T-helper 1 cell treated with Interleukin-12 subunit alpha and Interleukin-12 subunit beta and Interleukin-4 antibody, amounts not matched to agents 30 μg/mL and 1 μg/mL, for 36 hours (primary cell): Measurements from ENCODE around the gene PRKAG2.

ENCODE experiments used
- H3K27ac Mint-ChIP-seq: one replicate; pipeline ENCODE4 v1.8.0; 2021; ENCODE audit warnings: mild to moderate bottlenecking, mixed read lengths
- H3K27me3 Mint-ChIP-seq: one replicate; pipeline ENCODE4 v1.8.0; 2021; ENCODE audit warnings: low read depth, mixed read lengths
- H3K36me3 Mint-ChIP-seq: one replicate; pipeline ENCODE4 v1.8.0; 2021; ENCODE audit warnings: low read depth, mixed read lengths
- H3K4me1 Mint-ChIP-seq: one replicate; pipeline ENCODE4 v1.8.0; 2021; ENCODE audit warnings: low read depth, mixed read lengths
- H3K4me3 Mint-ChIP-seq: one replicate; pipeline ENCODE4 v1.8.0; 2021; ENCODE audit warnings: mild to moderate bottlenecking, moderate library complexity, mixed read lengths
- H3K9me3 Mint-ChIP-seq: one replicate; pipeline ENCODE4 v1.8.0; 2021; ENCODE audit warnings: mixed read lengths

PRKAG2 gene

GRCh38 chr7:151779678-151780077 is 97.2 kb downstream of the PRKAG2 start:
- Mint-ChIP-seq H3K27ac (no peak overlapping the region), H3K36me3 (no peaks in the 10 kb centered on the region), H3K4me3 (no peak overlapping the region), H3K9me3 (no peaks in the 10 kb centered on the region), H3K4me1 (peaks cover 3% of the 10 kb centered on the region), H3K27me3 (peaks cover 4% of the 10 kb centered on the region)

GRCh38 chr7:151779255-151779654 is 97.7 kb downstream of the PRKAG2 start:
- Mint-ChIP-seq H3K27ac (no peak overlapping the region), H3K4me1 (peaks cover 3% of the 10 kb centered on the region), H3K4me3 (no peak overlapping the region), H3K9me3 (no peaks in the 10 kb centered on the region), H3K27me3 (peaks cover 4% of the 10 kb centered on the region), H3K36me3 (no peaks in the 10 kb centered on the region)

- no peak overlapping the region for H3K27ac Mint-ChIP-seq
- H3K36me3 Mint-ChIP-seq = no peaks in the 10 kb centered on the region
- no peak overlapping the region for H3K4me3 Mint-ChIP-seq
- H3K27me3 Mint-ChIP-seq = peaks cover 4% of the 10 kb centered on the region
- no peaks in the 10 kb centered on the region for H3K9me3 Mint-ChIP-seq
- H3K4me1 Mint-ChIP-seq = peaks cover 3% of the 10 kb centered on the region
Observed at GRCh38 chr7:151777908-151778670, 98.8 kb downstream of the PRKAG2 start.

- peaks cover 5% of the 10 kb centered on the region for H3K27me3 Mint-ChIP-seq
- H3K9me3 Mint-ChIP-seq = no peaks in the 10 kb centered on the region
- no peak overlapping the region for H3K27ac Mint-ChIP-seq
- no peaks in the 10 kb centered on the region for H3K36me3 Mint-ChIP-seq
- no peaks in the 10 kb centered on the region for H3K4me1 Mint-ChIP-seq
- no peak overlapping the region for H3K4me3 Mint-ChIP-seq
Observed at GRCh38 chr7:151777495-151777880, 99.4 kb downstream of the PRKAG2 start.

GRCh38 chr7:151776876-151777494 is 99.9 kb downstream of the PRKAG2 start:
- no peaks in the 10 kb centered on the region for H3K4me1 Mint-ChIP-seq
- no peaks in the 10 kb centered on the region for H3K36me3 Mint-ChIP-seq
- no peaks in the 10 kb centered on the region for H3K9me3 Mint-ChIP-seq
- peaks cover 6% of the 10 kb centered on the region for H3K27me3 Mint-ChIP-seq
- no peak overlapping the region for H3K27ac Mint-ChIP-seq
- H3K4me3 Mint-ChIP-seq = no peak overlapping the region

GRCh38 chr7:151776446-151776845 is 100.5 kb downstream of the PRKAG2 start:
- peaks cover 6% of the 10 kb centered on the region for H3K27me3 Mint-ChIP-seq
- no peaks in the 10 kb centered on the region for H3K36me3 Mint-ChIP-seq
- H3K27ac Mint-ChIP-seq = no peak overlapping the region
- H3K4me3 Mint-ChIP-seq = no peak overlapping the region
- H3K4me1 Mint-ChIP-seq = peaks cover 1% of the 10 kb centered on the region
- H3K9me3 Mint-ChIP-seq = no peaks in the 10 kb centered on the region

GRCh38 chr7:151775547-151776443 is 101.1 kb downstream of the PRKAG2 start:
- no peaks in the 10 kb centered on the region for H3K9me3 Mint-ChIP-seq
- H3K36me3 Mint-ChIP-seq = no peaks in the 10 kb centered on the region
- no peak overlapping the region for H3K27ac Mint-ChIP-seq
- peaks cover 1% of the 10 kb centered on the region for H3K4me1 Mint-ChIP-seq
- H3K27me3 Mint-ChIP-seq = peaks cover 6% of the 10 kb centered on the region
- no peak overlapping the region for H3K4me3 Mint-ChIP-seq

GRCh38 chr7:151774951-151775350 is 102.0 kb downstream of the PRKAG2 start:
- peaks cover 6% of the 10 kb centered on the region for H3K4me1 Mint-ChIP-seq
- H3K9me3 Mint-ChIP-seq = no peaks in the 10 kb centered on the region
- H3K4me3 Mint-ChIP-seq = no peak overlapping the region
- no peak overlapping the region for H3K27ac Mint-ChIP-seq
- peaks cover 6% of the 10 kb centered on the region for H3K27me3 Mint-ChIP-seq
- H3K36me3 Mint-ChIP-seq = no peaks in the 10 kb centered on the region

- Mint-ChIP-seq H3K4me3 (no peak overlapping the region), H3K27me3 (peaks cover 6% of the 10 kb centered on the region), H3K36me3 (no peaks in the 10 kb centered on the region), H3K4me1 (peaks cover 14% of the 10 kb centered on the region), H3K27ac (no peak overlapping the region), H3K9me3 (no peaks in the 10 kb centered on the region)
Observed at GRCh38 chr7:151773797-151774196, 103.1 kb downstream of the PRKAG2 start.

- H3K4me3 Mint-ChIP-seq = no peak overlapping the region
- H3K36me3 Mint-ChIP-seq = no peaks in the 10 kb centered on the region
Observed at GRCh38 chr7:151770232-151770631, 106.7 kb downstream of the PRKAG2 start.

GRCh38 chr7:151769188-151769821 is 107.6 kb downstream of the PRKAG2 start:
- peaks cover 10% of the 10 kb centered on the region for H3K9me3 Mint-ChIP-seq
- H3K27me3 Mint-ChIP-seq = peaks cover 6% of the 10 kb centered on the region
- H3K4me3 Mint-ChIP-seq = no peak overlapping the region
- no peaks in the 10 kb centered on the region for H3K36me3 Mint-ChIP-seq
- H3K27ac Mint-ChIP-seq = peak overlapping the region; percentile 70
- H3K4me1 Mint-ChIP-seq = peaks cover 16% of the 10 kb centered on the region

More at GRCh38 chr7:151770232-151770631, 106.7 kb downstream of the PRKAG2 start:
- peaks cover 6% of the 10 kb centered on the region for H3K27me3 Mint-ChIP-seq
- H3K27ac Mint-ChIP-seq = no peak overlapping the region
- peaks cover 16% of the 10 kb centered on the region for H3K4me1 Mint-ChIP-seq
- H3K9me3 Mint-ChIP-seq = peaks cover 6% of the 10 kb centered on the region

GRCh38 chr7:151768805-151769187 is 108.1 kb downstream of the PRKAG2 start:
- no peaks in the 10 kb centered on the region for H3K36me3 Mint-ChIP-seq
- H3K4me1 Mint-ChIP-seq = peaks cover 16% of the 10 kb centered on the region
- H3K27me3 Mint-ChIP-seq = peaks cover 6% of the 10 kb centered on the region
- peaks cover 10% of the 10 kb centered on the region for H3K9me3 Mint-ChIP-seq
- H3K4me3 Mint-ChIP-seq = peak overlapping the region; percentile 2
- H3K27ac Mint-ChIP-seq = peak overlapping the region; percentile 70

GRCh38 chr7:151767557-151767956 is 109.4 kb downstream of the PRKAG2 start:
- Mint-ChIP-seq H3K36me3 (no peaks in the 10 kb centered on the region), H3K27ac (no peak overlapping the region), H3K4me3 (no peak overlapping the region), H3K4me1 (peaks cover 16% of the 10 kb centered on the region), H3K9me3 (peaks cover 10% of the 10 kb centered on the region), H3K27me3 (peaks cover 3% of the 10 kb centered on the region)
